Measurements from ENCODE around the gene SAMD7. TPM values are rescaled to one million over a fixed set of nuclear protein-coding genes. Genes with fewer than 3 reads are reported as not detected.

SAMD7 gene
- total and polyA plus RNA-seq, 2 donors: not detected

DNA sequence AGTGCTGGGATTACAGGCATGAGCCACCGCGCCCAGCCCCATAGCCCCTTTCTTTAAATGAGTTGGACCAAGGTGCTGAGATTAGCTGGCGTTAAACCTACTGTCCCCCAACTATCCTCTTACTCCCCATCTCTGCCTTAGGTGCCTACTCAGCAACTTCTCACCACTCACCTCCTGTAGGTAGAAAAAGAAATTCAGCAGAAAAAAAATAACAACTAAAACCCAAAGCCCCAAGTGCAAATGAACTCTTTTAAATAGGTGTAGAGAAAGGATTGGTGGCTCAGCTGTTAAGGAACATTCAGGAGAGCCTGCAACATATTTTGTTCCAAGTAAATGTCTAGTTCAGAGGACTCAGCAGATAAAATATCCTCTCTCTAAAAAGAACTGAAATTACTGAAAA lies 19.5 kb downstream of the SAMD7 start:
- Histone ChIP-seq H3K9me3 (ENCODE audit: control insufficient read depth in 2 of 2, insufficient read depth in 1 of 2, low read length in 1 of 2) (no peaks in the 10 kb centered on the region), H3K27ac (ENCODE audit: low read depth in 1 of 2, low read length in 1 of 2) (no peak overlapping the region), H3K4me3 (ENCODE audit: low read length in 2 of 2) (no peak overlapping the region), H3K4me1 (ENCODE audit: control insufficient read depth in 2 of 2, insufficient read depth in 2 of 2, low read length in 2 of 2) (no peaks in the 10 kb centered on the region), H3K36me3 (ENCODE audit: control insufficient read depth in 2 of 2, insufficient read depth in 2 of 2, low read length in 1 of 2) (no peaks in the 10 kb centered on the region), H3K27me3 (ENCODE audit: control insufficient read depth in 2 of 2, insufficient read depth in 1 of 2, low read length in 1 of 2) (no peaks in the 10 kb centered on the region)
- no peak for DNase-seq (ENCODE audit: low read depth in 6 of 9, low spot score in 9 of 9)
- 96% methylated on average over 3 of the region's 3 CpGs for WGBS

DNA sequence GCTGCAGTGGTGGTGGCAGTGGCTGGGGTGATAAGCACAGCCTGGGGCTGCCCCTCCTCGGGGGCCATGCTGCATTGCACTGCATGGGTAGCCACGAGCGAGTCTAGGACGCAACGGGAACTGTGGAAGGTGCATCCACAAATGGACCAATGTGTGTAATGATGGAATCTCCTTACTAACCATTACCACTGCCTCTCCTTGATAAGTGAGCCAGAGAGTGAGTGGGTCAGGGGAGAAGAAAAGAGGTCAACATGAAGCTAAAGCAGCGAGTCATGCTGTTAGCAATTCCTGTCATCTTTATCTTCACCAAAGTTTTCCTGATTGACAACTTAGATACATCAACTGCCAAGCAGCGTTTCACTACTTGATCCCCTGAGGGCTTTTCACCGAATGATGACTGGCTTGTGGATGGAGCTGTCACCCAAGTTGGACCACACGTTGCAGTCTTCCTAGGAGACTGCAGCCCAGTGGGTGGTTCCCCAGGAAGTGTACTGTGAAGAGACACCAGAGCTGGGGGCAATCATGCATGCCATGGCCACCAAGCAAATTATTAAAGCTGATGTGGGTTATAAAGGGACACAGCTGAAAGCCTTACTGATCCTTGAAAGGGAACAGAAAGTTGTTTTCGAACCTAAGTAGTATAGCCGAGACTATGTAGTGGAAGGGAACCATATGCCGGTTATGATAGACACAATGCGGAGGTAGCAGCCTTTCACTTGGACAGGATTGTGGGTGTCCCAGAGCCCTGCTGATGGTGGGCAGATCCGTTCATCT lies 20.6 kb downstream of the SAMD7 start:
- H3K36me3 ChIP-seq (ENCODE audit: control insufficient read depth in 2 of 2, insufficient read depth in 2 of 2, low read length in 1 of 2): no peaks in the 10 kb centered on the region
- DNase-seq (ENCODE audit: low read depth in 6 of 9, low spot score in 9 of 9): no peak
- no peak overlapping the region for H3K4me3 ChIP-seq (ENCODE audit: low read length in 2 of 2)
- WGBS: 94% methylated on average over 14 of the region's 14 CpGs
- no peak overlapping the region for H3K27ac ChIP-seq (ENCODE audit: low read depth in 1 of 2, low read length in 1 of 2)
- no peaks in the 10 kb centered on the region for H3K4me1 ChIP-seq (ENCODE audit: control insufficient read depth in 2 of 2, insufficient read depth in 2 of 2, low read length in 2 of 2)
- H3K27me3 ChIP-seq (ENCODE audit: control insufficient read depth in 2 of 2, insufficient read depth in 1 of 2, low read length in 1 of 2): no peaks in the 10 kb centered on the region
- no peaks in the 10 kb centered on the region for H3K9me3 ChIP-seq (ENCODE audit: control insufficient read depth in 2 of 2, insufficient read depth in 1 of 2, low read length in 1 of 2)

DNA sequence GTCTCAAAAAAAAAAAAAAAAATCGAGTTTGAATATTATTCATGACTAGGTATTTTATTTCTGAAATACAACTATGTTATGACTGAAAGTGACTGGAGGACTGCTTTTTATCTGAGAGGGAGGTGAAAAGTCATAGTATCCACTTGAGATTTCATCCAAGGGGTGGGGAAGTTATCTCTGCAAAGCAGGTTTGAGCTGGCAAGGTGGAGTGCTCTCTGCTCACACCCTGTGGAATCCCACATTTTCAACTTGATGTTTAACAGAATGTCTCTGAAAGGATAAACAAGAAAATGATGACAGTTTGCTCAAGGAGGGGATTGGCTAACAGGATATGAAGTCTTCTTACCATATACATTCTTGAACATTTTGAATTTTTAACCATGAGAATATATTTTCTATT lies 27.9 kb downstream of the SAMD7 start:
- no peaks in the 10 kb centered on the region for H3K27me3 ChIP-seq (ENCODE audit: control insufficient read depth in 2 of 2, insufficient read depth in 1 of 2, low read length in 1 of 2)
- H3K9me3 ChIP-seq (ENCODE audit: control insufficient read depth in 2 of 2, insufficient read depth in 1 of 2, low read length in 1 of 2): no peaks in the 10 kb centered on the region
- no peak overlapping the region for H3K27ac ChIP-seq (ENCODE audit: low read depth in 1 of 2, low read length in 1 of 2)
- DNase-seq (ENCODE audit: low read depth in 6 of 9, low spot score in 9 of 9): no peak
- no peak overlapping the region for H3K4me3 ChIP-seq (ENCODE audit: low read length in 2 of 2)
- H3K4me1 ChIP-seq (ENCODE audit: control insufficient read depth in 2 of 2, insufficient read depth in 2 of 2, low read length in 2 of 2): peaks cover 3 to 13% of the 10 kb centered on the region in 2 donors
- 82% methylated on average over 1 of the region's 1 CpG for WGBS
- no peaks in the 10 kb centered on the region for H3K36me3 ChIP-seq (ENCODE audit: control insufficient read depth in 2 of 2, insufficient read depth in 2 of 2, low read length in 1 of 2)

DNA sequence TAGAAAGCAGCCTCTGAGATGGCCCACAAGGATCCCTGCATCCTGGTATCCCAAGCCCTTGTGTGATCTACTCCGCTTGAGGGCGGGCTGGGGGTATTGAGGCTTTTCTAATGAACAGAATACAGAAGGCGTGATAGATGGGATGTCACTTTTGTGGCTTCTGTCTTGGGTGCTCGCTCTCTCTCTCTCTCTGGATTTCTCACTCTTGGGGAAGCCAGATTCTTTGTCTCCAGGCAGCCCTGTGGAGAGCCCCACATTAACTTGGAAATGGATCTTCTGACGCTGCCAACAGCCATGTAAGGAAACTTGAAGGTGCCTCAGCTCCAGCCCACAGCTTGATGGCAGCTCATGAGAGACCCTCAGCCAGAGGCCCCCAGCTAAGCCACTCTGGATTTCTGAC lies 28.4 kb downstream of the SAMD7 start:
- Histone ChIP-seq H3K4me1 (ENCODE audit: control insufficient read depth in 2 of 2, insufficient read depth in 2 of 2, low read length in 2 of 2) (peaks cover 3 to 14% of the 10 kb centered on the region in 2 donors), H3K27me3 (ENCODE audit: control insufficient read depth in 2 of 2, insufficient read depth in 1 of 2, low read length in 1 of 2) (no peaks in the 10 kb centered on the region), H3K4me3 (ENCODE audit: low read length in 2 of 2) (no peak overlapping the region), H3K36me3 (ENCODE audit: control insufficient read depth in 2 of 2, insufficient read depth in 2 of 2, low read length in 1 of 2) (no peaks in the 10 kb centered on the region), H3K27ac (ENCODE audit: low read depth in 1 of 2, low read length in 1 of 2) (peak overlapping the region in 1 of 2 donors; percentile 74), H3K9me3 (ENCODE audit: control insufficient read depth in 2 of 2, insufficient read depth in 1 of 2, low read length in 1 of 2) (no peaks in the 10 kb centered on the region)
- DNase-seq (ENCODE audit: low read depth in 6 of 9, low spot score in 9 of 9): no peak
- 94% methylated on average over 5 of the region's 5 CpGs for WGBS

DNA sequence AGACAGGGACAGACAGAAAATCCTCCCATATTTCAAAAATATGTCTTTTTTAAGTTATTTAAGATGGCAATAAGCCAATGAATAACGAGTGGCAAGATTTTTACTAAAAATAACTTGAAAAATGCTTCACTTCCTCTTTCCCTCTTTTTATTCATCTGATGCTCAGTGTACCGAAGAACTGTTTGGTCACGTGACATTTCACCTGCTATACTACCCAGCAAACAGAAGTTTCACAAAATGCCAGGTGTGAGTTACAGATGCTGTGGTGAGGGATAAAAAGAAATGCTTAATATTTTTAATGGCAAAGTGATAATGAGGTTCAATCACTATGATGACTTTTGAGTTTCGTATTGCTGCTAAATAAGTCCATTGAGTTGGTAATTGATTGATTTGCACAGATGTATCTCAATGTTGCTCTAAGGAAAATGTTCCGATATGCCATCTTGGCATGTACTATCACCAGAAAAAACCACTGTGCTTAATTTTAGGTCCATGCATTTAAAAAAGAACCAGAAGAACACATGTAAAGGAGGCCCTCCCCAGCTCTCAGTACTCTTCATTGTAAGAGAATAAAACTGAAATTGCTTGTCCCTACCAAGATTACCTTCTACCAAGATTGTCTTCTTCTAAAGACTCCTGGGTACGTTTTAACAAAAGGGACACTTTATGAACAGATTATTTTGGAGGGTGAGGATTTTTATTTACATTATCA lies 29.3 kb downstream of the SAMD7 start:
- Histone ChIP-seq H3K4me3 (ENCODE audit: low read length in 2 of 2) (no peak overlapping the region), H3K4me1 (ENCODE audit: control insufficient read depth in 2 of 2, insufficient read depth in 2 of 2, low read length in 2 of 2) (peaks cover 3 to 22% of the 10 kb centered on the region in 2 donors), H3K36me3 (ENCODE audit: control insufficient read depth in 2 of 2, insufficient read depth in 2 of 2, low read length in 1 of 2) (no peaks in the 10 kb centered on the region), H3K27me3 (ENCODE audit: control insufficient read depth in 2 of 2, insufficient read depth in 1 of 2, low read length in 1 of 2) (no peaks in the 10 kb centered on the region), H3K9me3 (ENCODE audit: control insufficient read depth in 2 of 2, insufficient read depth in 1 of 2, low read length in 1 of 2) (no peaks in the 10 kb centered on the region), H3K27ac (ENCODE audit: low read depth in 1 of 2, low read length in 1 of 2) (peak overlapping the region in 1 of 2 donors; percentile 74)
- WGBS: 44% methylated on average over 6 of the region's 6 CpGs
- peak in 8 of 9 donors; percentile 50 to 83 (median 62) for DNase-seq (ENCODE audit: low read depth in 6 of 9, low spot score in 9 of 9)

DNA sequence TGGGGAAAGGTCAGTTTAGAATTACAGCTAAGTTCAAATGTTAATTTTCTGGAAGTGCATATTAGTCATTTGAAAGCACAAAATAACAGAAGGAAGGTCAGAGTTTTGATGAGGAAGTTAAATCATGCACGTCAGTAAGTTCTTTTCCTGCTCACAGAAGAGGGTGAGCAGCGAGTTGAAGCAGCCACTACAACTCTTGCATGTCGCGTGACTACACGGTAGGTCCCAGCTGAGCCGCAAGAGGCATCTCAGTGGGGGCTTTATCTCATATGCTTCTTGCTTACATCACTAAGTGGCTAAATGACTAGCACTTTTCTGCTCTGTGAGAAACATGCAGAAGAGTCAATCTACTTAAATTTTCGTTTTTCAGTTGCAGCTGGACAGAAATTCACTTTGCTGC lies 33.9 kb downstream of the SAMD7 start:
- H3K27ac ChIP-seq (ENCODE audit: low read depth in 1 of 2, low read length in 1 of 2): peak overlapping the region; percentile 25 to 58
- peak in 7 of 9 donors; percentile 27 to 83 (median 56) for DNase-seq (ENCODE audit: low read depth in 6 of 9, low spot score in 9 of 9)
- 12% methylated on average over 7 of the region's 7 CpGs for WGBS
- no peak overlapping the region for H3K4me3 ChIP-seq (ENCODE audit: low read length in 2 of 2)
- no peaks in the 10 kb centered on the region for H3K36me3 ChIP-seq (ENCODE audit: control insufficient read depth in 2 of 2, insufficient read depth in 2 of 2, low read length in 1 of 2)
- no peaks in the 10 kb centered on the region for H3K9me3 ChIP-seq (ENCODE audit: control insufficient read depth in 2 of 2, insufficient read depth in 1 of 2, low read length in 1 of 2)
- peaks cover 0 to 26% of the 10 kb centered on the region in 2 donors for H3K4me1 ChIP-seq (ENCODE audit: control insufficient read depth in 2 of 2, insufficient read depth in 2 of 2, low read length in 2 of 2)
- no peaks in the 10 kb centered on the region for H3K27me3 ChIP-seq (ENCODE audit: control insufficient read depth in 2 of 2, insufficient read depth in 1 of 2, low read length in 1 of 2)

DNA sequence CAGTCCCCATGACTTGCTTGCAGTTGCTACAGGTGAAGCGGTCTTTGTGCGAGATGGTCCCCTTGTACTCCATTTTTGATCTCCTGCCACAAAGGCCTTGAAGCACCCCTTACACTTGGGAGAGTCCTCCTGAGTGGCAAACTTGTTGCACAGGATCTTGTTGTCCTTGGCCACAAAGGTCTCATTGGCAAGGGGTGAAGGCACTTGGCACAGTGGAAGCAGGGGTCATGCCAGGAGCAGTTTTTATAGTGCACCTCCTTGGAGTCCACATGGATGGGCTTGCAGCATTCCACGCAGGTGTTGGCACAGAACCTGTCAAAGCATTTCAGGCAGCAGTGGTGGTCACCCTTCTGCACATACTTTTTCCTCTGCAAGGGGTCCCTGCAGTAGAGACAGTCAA lies 35.0 kb downstream of the SAMD7 start:
- Histone ChIP-seq H3K9me3 (ENCODE audit: control insufficient read depth in 2 of 2, insufficient read depth in 1 of 2, low read length in 1 of 2) (no peaks in the 10 kb centered on the region), H3K27ac (ENCODE audit: low read depth in 1 of 2, low read length in 1 of 2) (no peak overlapping the region), H3K27me3 (ENCODE audit: control insufficient read depth in 2 of 2, insufficient read depth in 1 of 2, low read length in 1 of 2) (no peaks in the 10 kb centered on the region), H3K36me3 (ENCODE audit: control insufficient read depth in 2 of 2, insufficient read depth in 2 of 2, low read length in 1 of 2) (no peaks in the 10 kb centered on the region), H3K4me1 (ENCODE audit: control insufficient read depth in 2 of 2, insufficient read depth in 2 of 2, low read length in 2 of 2) (peaks cover 0 to 21% of the 10 kb centered on the region in 2 donors), H3K4me3 (ENCODE audit: low read length in 2 of 2) (no peak overlapping the region)
- WGBS: over 99% methylated on average over 3 of the region's 3 CpGs
- no peak for DNase-seq (ENCODE audit: low read depth in 6 of 9, low spot score in 9 of 9)

DNA sequence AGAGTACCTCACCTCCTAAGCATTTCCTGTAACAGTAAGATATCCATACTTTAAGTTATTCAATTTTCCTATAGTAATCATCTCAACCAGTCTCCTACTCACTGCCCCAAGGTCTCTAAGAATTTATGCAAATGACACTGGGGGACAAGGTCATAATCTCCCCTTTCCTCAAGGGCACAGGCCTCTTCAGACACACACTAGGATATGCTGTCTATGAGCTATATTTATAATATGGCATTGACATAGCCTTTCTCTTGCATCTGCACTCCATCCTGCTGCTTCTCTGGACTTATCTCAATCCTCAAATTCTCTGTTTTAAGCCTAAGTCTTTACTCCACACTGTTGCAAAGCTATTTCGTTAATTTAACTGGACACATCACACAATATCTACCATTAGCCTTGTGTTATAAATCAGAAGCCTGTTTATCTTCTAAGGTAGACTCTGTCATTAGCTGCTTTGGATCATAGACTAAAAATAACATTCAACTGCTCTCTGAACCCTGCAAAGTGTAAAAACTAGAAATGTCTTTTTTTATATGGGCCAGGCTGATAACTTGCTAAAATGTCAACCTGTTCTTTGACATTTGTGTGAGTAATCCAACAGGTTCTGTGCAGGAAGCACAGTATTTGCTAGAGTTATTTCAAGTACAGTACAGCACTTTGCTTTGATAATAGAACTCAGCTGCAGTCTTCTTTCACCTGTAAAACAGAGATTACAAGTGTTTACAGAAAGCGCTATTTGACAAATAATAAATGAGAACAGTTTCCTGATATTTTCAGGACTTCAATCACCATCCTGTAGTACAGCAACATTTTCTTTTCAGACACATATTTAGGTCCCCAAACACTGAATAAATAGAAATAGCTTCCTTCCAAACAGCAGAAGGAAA lies 37.4 kb downstream of the SAMD7 start:
- H3K9me3 ChIP-seq (ENCODE audit: control insufficient read depth in 2 of 2, insufficient read depth in 1 of 2, low read length in 1 of 2): no peaks in the 10 kb centered on the region
- DNase-seq (ENCODE audit: low read depth in 6 of 9, low spot score in 9 of 9): peak in 2 of 9 donors; percentile 21 to 56
- no peak overlapping the region for H3K4me3 ChIP-seq (ENCODE audit: low read length in 2 of 2)
- peak overlapping the region; percentile 58 to 76 for H3K27ac ChIP-seq (ENCODE audit: low read depth in 1 of 2, low read length in 1 of 2)
- H3K36me3 ChIP-seq (ENCODE audit: control insufficient read depth in 2 of 2, insufficient read depth in 2 of 2, low read length in 1 of 2): no peaks in the 10 kb centered on the region
- no peaks in the 10 kb centered on the region for H3K27me3 ChIP-seq (ENCODE audit: control insufficient read depth in 2 of 2, insufficient read depth in 1 of 2, low read length in 1 of 2)
- WGBS: 93% methylated on average over 2 of the region's 2 CpGs
- peaks cover 0 to 21% of the 10 kb centered on the region in 2 donors for H3K4me1 ChIP-seq (ENCODE audit: control insufficient read depth in 2 of 2, insufficient read depth in 2 of 2, low read length in 2 of 2)

Measured in thymus (tissue), 11 donors.